ENCODE results near the gene TMEM171. TPM values are rescaled to one million over a fixed set of nuclear protein-coding genes. Genes with fewer than 3 reads are reported as not detected.

The TMEM171 gene
- total and polyA plus RNA-seq, 2 of the 4 experiments (the other 2 are of a cell fraction) = 3.0 to 5.1 TPM

DNA sequence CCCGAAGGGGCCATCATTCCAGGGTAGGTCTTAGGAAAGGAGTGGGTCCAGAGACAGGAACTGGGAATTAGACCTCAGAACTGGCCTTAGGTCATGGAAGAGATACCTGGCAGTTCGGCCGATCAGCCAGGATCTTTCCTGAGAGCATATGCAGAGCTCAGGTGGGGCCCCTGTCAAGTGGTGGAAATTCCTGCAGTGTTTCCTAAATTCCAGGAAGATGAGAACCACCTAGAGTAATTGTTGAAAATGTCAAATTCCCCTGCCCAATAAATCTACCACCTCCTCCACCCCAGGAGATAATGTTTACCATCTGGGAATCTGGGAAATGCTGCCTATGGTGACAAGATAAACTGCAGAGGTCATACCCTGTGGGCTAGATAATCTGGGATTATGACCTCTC, 14.6 kb downstream of the TMEM171 start:
- 100% methylated on average over 1 of the region's 3 CpGs; no CpG with 5 or more reads in 1 of the 2 experiments for WGBS, 2 experiments (ENCODE audit: extremely low coverage in 2 of 2, insufficient read length in 1 of 2)
- no peak overlapping the region for H3K27ac ChIP-seq (ENCODE audit: insufficient read depth, low read length)
- peak overlapping the region in 1 of 2 experiments; percentile 15; a peak in 1 of 4 replicates for H4K8ac ChIP-seq (ENCODE audit: low read depth in 2 of 2, low read length in 2 of 2)
- no peak overlapping the region for H3K56ac ChIP-seq (ENCODE audit: extremely low read depth, insufficient read depth, low read length)
- no peak overlapping the region for H3K4me2 ChIP-seq (ENCODE audit: low read depth, low read length)
- no peak overlapping the region for H3K23ac ChIP-seq (ENCODE audit: low read depth, low read length)
- CTCF ChIA-PET = interaction anchor here (0.5 kb wide), 1 partner anchor 52 kb away, joined by 3 read pairs; no protein-coding TSS in a partner anchor
- no peaks in the 10 kb centered on the region for H3K79me1 ChIP-seq (ENCODE audit: low read depth in 1 of 2, low read length in 2 of 2)
- H4K5ac ChIP-seq (ENCODE audit: low read depth, low read length) = no peak overlapping the region
- H2AK9ac ChIP-seq (replicated peaks; ENCODE audit: low read depth, low read length, poor library complexity) = peak overlapping the region; percentile 45
- no peak overlapping the region for H3K4me3 ChIP-seq (ENCODE audit: insufficient read depth, low read depth, low read length)
- H3K9me1 ChIP-seq (ENCODE audit: insufficient read depth, low read length) = peaks cover 5% of the 10 kb centered on the region; the same call in 1 of the 2 replicates
- no peak for ATAC-seq (ENCODE audit: low read depth)
- H3K4ac ChIP-seq (ENCODE audit: low read depth, low read length) = no peak overlapping the region
- H3K27me3 ChIP-seq (ENCODE audit: control insufficient read depth, insufficient read depth, low read length) = peaks cover 4% of the 10 kb centered on the region; the same call in 1 of the 2 replicates
- no peak overlapping the region for H3K18ac ChIP-seq (ENCODE audit: low read depth, low read length)
- in situ Hi-C loops (cut with MboI; ENCODE audit: low sequenced_read_pairs) (no loop called here), intact Hi-C loops (cut with micrococcal nuclease) (loop anchor here (5.0 kb wide), 1 partner anchor 67 kb away; no protein-coding TSS in a partner anchor), dilution Hi-C loops (cut with HindIII; ENCODE audit: low sequenced_read_pairs, unreplicated experiment) (no loop called here)
- BruUV-seq (replicated peaks) = no TSS peak
- peak overlapping the region; percentile 31; the same call in 1 of the 2 replicates for H2AK5ac ChIP-seq (ENCODE audit: low read depth, low read length)
- no peak for TF ChIP-seq FOS (IDR thresholded peaks at IDR 0.05; ENCODE audit: low read depth, low read length)
- TF ChIP-seq, protein P1, sequence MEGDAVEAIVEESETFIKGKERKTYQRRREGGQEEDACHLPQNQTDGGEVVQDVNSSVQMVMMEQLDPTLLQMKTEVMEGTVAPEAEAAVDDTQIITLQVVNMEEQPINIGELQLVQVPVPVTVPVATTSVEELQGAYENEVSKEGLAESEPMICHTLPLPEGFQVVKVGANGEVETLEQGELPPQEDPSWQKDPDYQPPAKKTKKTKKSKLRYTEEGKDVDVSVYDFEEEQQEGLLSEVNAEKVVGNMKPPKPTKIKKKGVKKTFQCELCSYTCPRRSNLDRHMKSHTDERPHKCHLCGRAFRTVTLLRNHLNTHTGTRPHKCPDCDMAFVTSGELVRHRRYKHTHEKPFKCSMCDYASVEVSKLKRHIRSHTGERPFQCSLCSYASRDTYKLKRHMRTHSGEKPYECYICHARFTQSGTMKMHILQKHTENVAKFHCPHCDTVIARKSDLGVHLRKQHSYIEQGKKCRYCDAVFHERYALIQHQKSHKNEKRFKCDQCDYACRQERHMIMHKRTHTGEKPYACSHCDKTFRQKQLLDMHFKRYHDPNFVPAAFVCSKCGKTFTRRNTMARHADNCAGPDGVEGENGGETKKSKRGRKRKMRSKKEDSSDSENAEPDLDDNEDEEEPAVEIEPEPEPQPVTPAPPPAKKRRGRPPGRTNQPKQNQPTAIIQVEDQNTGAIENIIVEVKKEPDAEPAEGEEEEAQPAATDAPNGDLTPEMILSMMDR (conservative IDR thresholded peaks at IDR 0.05; ENCODE audit: low read depth, low read length) = no peak
- no peak for TF ChIP-seq POLR2A (IDR thresholded peaks at IDR 0.05; ENCODE audit: low read depth, low read length)
- no peak for TF ChIP-seq CEBPB (IDR thresholded peaks at IDR 0.05; ENCODE audit: low read depth, low read length)
- no peak overlapping the region for H2BK120ac ChIP-seq (ENCODE audit: low read depth, low read length)
- no peak overlapping the region for H2BK15ac ChIP-seq (ENCODE audit: low read depth, low read length)
- peak overlapping the region; percentile 59 for H2AFZ ChIP-seq (replicated peaks; ENCODE audit: low read length, poor library complexity)
- no peak overlapping the region for H3K14ac ChIP-seq (replicated peaks; ENCODE audit: low read depth, low read length)
- peaks cover 6% of the 10 kb centered on the region for H3K4me1 ChIP-seq (ENCODE audit: control insufficient read depth, insufficient read depth, low read length)
- POLR2A ChIA-PET (ENCODE audit: unreplicated experiment) = no interaction called here
- H4K20me1 ChIP-seq (ENCODE audit: insufficient read depth, low read length) = no peaks in the 10 kb centered on the region
- no peaks in the 10 kb centered on the region for H3K9me3 ChIP-seq (ENCODE audit: control insufficient read depth, insufficient read depth, low read length)
- no peaks in the 10 kb centered on the region for H3K36me3 ChIP-seq (ENCODE audit: control insufficient read depth, insufficient read depth, low read length)
- DNase-seq = no peak
- no peak overlapping the region for H2BK5ac ChIP-seq (ENCODE audit: low read depth, low read length, poor library complexity, severe bottlenecking)
- no peak overlapping the region for H2BK20ac ChIP-seq (ENCODE audit: low read depth, low read length)
- no peak overlapping the region for H3K9ac ChIP-seq (ENCODE audit: low read depth, low read length)
- no peak overlapping the region for H4K91ac ChIP-seq (ENCODE audit: insufficient read depth, low read depth, low read length)
